Right ventricle myocardium inferior (tissue), 1 donor: ENCODE results near the gene DND1. TPM values are rescaled to one million over a fixed set of nuclear protein-coding genes. Genes with fewer than 3 reads are reported as not detected.
A peak's percentile ranks its signal among the peaks of the same experiment; 100 is the strongest.
"Not testable (repeated sequence)": the region's sequence is repeated elsewhere in the genome, so short reads cannot be mapped to it uniquely, and the experiment has no call there.

Experiments used
- ATAC-seq: fragments of 200-7000 bp; cut with Tn5 transposase; one replicate; pipeline ENCODE4 v1.9.1; 2020; ENCODE audit warnings: mild to moderate bottlenecking, moderate library complexity
- DNase-seq: peaks from one replicate; pipeline ENCODE4 v3.0.0; 2021; ENCODE audit errors: missing footprints
- intact Hi-C: fragments of 100-400 bp; cut with DNase I; formaldehyde crosslinking; loops from one replicate; pipeline ENCODE4 v1.11.0; 2022
- microRNA-seq: library from miRNA; unstranded; fragments of <30 nt; microRNA quantifications from one replicate; pipeline ENCODE4 v1.2.0, GENCODE V29; 2020
- total RNA-seq: library from RNA; stranded (reverse); fragmentation: NEBNext Ultra II Directional; extraction: Animal tissue kit (Norgen Biotek cat#: 25700); gene quantifications from one replicate; pipeline ENCODE4 v1.2.1, GENCODE V29; 2021
- donor health status: DM: no; HTN: yes; CAD: no; lungs with severe emphysema.

The DND1 gene
- total RNA-seq, 1 donor from 2014 or later, result 0.24 TPM

- intact Hi-C loops, result loop anchor here (5.0 kb wide), 1 partner anchor 233 kb away; the partner anchor contains the start of gene ANKHD1
- ATAC-seq, result no peak
- no peak for DNase-seq
These were observed 37.8 kb downstream of the DND1 start for GRCh38 chr5:140635291-140636257.

GRCh38 chr5:140634103-140634502, 39.3 kb downstream of the DND1 start:
- DNase-seq (no peak), ATAC-seq (no peak)
- intact Hi-C loops, result no loop called here

- DNase-seq (no peak), ATAC-seq (no peak)
- intact Hi-C loops, result no loop called here
These were observed 39.9 kb downstream of the DND1 start for GRCh38 chr5:140633501-140633900.

- DNase-seq (peak; percentile 88), ATAC-seq (peak; percentile 65)
- intact Hi-C loops, result no loop called here
These were observed 40.3 kb downstream of the DND1 start, which contains the start of gene CD14 for GRCh38 chr5:140633021-140633471. Gene CD14, minus strand, starts transcription at chr5:140633175. Its CDS starts 104 bp downstream, at chr5:140633071.

- DNase-seq (peak; percentile 85), ATAC-seq (peak; percentile 71)
- intact Hi-C loops, result no loop called here
These were observed 40.9 kb downstream of the DND1 start for GRCh38 chr5:140632366-140633020.

- ATAC-seq (peak; percentile 38), DNase-seq (no peak)
- intact Hi-C loops, result no loop called here
These were observed 41.5 kb downstream of the DND1 start for GRCh38 chr5:140631831-140632365.

GRCh38 chr5:140631036-140631417, 42.3 kb downstream of the DND1 start:
- no peak for DNase-seq
- ATAC-seq, result no peak
- intact Hi-C loops, result no loop called here

GRCh38 chr5:140630292-140631035, 42.9 kb downstream of the DND1 start:
- ATAC-seq (no peak), DNase-seq (no peak)
- intact Hi-C loops, result no loop called here

- no peak for DNase-seq
- intact Hi-C loops, result no loop called here
- no peak for ATAC-seq
These were observed 44.7 kb downstream of the DND1 start for GRCh38 chr5:140628711-140629110.

- DNase-seq (no peak), ATAC-seq (no peak)
- intact Hi-C loops, result no loop called here
These were observed 45.4 kb downstream of the DND1 start for GRCh38 chr5:140627972-140628371.

- intact Hi-C loops, DNase-seq, ATAC-seq: not testable (repeated sequence)
These were observed 48.5 kb downstream of the DND1 start for GRCh38 chr5:140624886-140625285.

- ATAC-seq, intact Hi-C loops, DNase-seq: not testable (repeated sequence)
These were observed 50.3 kb downstream of the DND1 start for GRCh38 chr5:140623061-140623460.

- DNase-seq, result no peak
- ATAC-seq, result no peak
- intact Hi-C loops, result no loop called here
These were observed 51.1 kb downstream of the DND1 start for GRCh38 chr5:140622301-140622700.

Small RNA genes lying within 50 kb of the gene (microRNA-seq; reads per million reads assigned to microRNA genes)
- not detected for gene MIR3655

Other genes with a start within 250 kb of the DND1 start
- 11.7 TPM for gene EIF4EBP3, start 125.9 kb downstream of the DND1 start, total RNA-seq
- gene SRA1, start 116.1 kb downstream of the DND1 start, total RNA-seq, result 29.4 TPM
- gene APBB3, start 109.0 kb downstream of the DND1 start, total RNA-seq, result 10.6 TPM
- 76.4 TPM for gene SLC35A4, start 108.7 kb downstream of the DND1 start, total RNA-seq
- gene CD14, start 40.4 kb downstream of the DND1 start, total RNA-seq, result 46.1 TPM
- 4.2 TPM for gene TMCO6, start 34.1 kb downstream of the DND1 start, total RNA-seq
- 146 TPM for gene NDUFA2, start 25.9 kb downstream of the DND1 start, total RNA-seq
- 66.4 TPM for gene IK, start 25.7 kb downstream of the DND1 start, total RNA-seq
- gene WDR55, start 8.7 kb downstream of the DND1 start, total RNA-seq, result 11.2 TPM
- 35.9 TPM for gene HARS1, start 17.8 kb upstream of the DND1 start, total RNA-seq
- 24.4 TPM for gene HARS2, start 17.9 kb upstream of the DND1 start, total RNA-seq
- 35.1 TPM for gene ZMAT2, start 26.9 kb upstream of the DND1 start, total RNA-seq
- gene PCDHA1, start 112.6 kb upstream of the DND1 start, total RNA-seq, result not detected
- gene PCDHA2, start 121.3 kb upstream of the DND1 start, total RNA-seq, result not detected
- 0.14 TPM for gene PCDHA3, start 127.5 kb upstream of the DND1 start, total RNA-seq
- gene PCDHA4, start 133.5 kb upstream of the DND1 start, total RNA-seq, result 0.08 TPM
- 0.05 TPM for gene PCDHA5, start 148.0 kb upstream of the DND1 start, total RNA-seq
- gene PCDHA6, start 154.4 kb upstream of the DND1 start, total RNA-seq, result not detected
- not detected for gene PCDHA7, start 160.7 kb upstream of the DND1 start, total RNA-seq
- not detected for gene PCDHA8, start 167.6 kb upstream of the DND1 start, total RNA-seq
- gene PCDHA9, start 174.8 kb upstream of the DND1 start, total RNA-seq, result not detected
- 0.11 TPM for gene PCDHA10, start 182.3 kb upstream of the DND1 start, total RNA-seq
- not detected for gene PCDHA11, start 195.4 kb upstream of the DND1 start, total RNA-seq
- gene PCDHA12, start 201.7 kb upstream of the DND1 start, total RNA-seq, result not detected
- not detected for gene PCDHA13, start 208.5 kb upstream of the DND1 start, total RNA-seq